ENCODE data around the gene C12orf76. TPM values are rescaled to one million over a fixed set of nuclear protein-coding genes. Genes with fewer than 3 reads are reported as not detected.

Gene C12orf76
- total and polyA plus RNA-seq, 9 of the 15 experiments (the other 6 are each of a cell fraction or from before 2014, with no cell fraction given): 6.3 to 38.6 (median 12.3) TPM

- TF ChIP-seq REST (IDR thresholded peaks at IDR 0.05; ENCODE audit: borderline replicate concordance) (peak; percentile 44; the same call in 1 of the 2 replicates), REST (CRISPR knock-in tag; IDR thresholded peaks at IDR 0.05; ENCODE audit: low read depth) (no peak), SIX5 (IDR thresholded peaks at IDR 0.05; ENCODE audit: borderline replicate concordance in 1 of 2, insufficient read depth in 1 of 2, low read depth in 1 of 2, low read length in 2 of 2) (peak; percentile 75 to 83), RB1 (IDR thresholded peaks at IDR 0.05; ENCODE audit: low read depth) (peak; percentile 83; the same call in 1 of the 2 replicates), ZBTB11 (CRISPR knock-in tag; IDR thresholded peaks at IDR 0.05) (peak in 2 of 3 experiments; percentile 6 to 88; a peak in 2 of 6 replicates), ZNF655 (CRISPR knock-in tag; IDR thresholded peaks at IDR 0.05) (no peak), MAX (CRISPR knock-in tag; IDR thresholded peaks at IDR 0.05) (peak; percentile 98), TSC22D4 (tag; IDR thresholded peaks at IDR 0.05) (no peak), ATF6 (CRISPR knock-in tag; IDR thresholded peaks at IDR 0.05) (no peak), MAFK (IDR thresholded peaks at IDR 0.05; ENCODE audit: low read length) (peak; percentile 31; the same call in 1 of the 2 replicates)
These were observed 49.2 kb downstream of the C12orf76 start, which contains the start of gene ANKRD13A (continued) for GRCh38 chr12:109998904-109999648.

Data from K562 (cell line).